ENCODE results near the gene MKS1.

DNA sequence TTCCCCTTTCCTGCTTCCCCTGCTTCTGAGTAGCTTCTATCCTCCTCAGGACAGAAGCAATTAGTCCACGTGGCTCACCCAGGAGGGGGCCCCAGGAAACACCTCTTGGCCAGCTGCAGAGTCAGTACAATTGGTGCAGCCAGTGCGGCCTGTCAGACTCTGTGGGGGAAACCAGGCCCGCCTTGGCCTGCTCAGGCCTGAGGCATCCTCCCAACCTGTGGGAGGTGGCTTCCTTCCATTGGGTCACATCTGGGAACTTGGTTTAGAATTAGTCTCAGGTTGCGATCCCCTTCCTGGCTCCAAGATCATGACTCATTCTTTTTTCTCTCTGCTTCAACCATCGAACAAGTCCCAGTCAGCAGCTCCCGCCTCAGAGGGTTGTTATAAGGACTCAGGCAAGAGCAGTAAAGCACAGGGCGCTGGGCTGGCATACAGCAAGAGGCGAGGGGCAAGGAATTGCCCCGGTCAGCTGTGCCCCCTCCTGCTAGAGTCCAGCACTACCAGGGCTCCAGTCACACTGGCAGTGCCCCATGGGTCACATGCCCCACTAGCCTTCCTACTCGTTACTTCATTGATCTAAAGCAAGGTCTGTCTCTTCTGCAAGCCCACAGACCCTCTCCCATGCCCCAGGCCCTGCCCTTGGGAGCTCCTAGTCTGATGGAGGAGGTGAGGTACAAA, 34.6 kb downstream of the MKS1 start:
- TF ChIP-seq, protein P1, sequence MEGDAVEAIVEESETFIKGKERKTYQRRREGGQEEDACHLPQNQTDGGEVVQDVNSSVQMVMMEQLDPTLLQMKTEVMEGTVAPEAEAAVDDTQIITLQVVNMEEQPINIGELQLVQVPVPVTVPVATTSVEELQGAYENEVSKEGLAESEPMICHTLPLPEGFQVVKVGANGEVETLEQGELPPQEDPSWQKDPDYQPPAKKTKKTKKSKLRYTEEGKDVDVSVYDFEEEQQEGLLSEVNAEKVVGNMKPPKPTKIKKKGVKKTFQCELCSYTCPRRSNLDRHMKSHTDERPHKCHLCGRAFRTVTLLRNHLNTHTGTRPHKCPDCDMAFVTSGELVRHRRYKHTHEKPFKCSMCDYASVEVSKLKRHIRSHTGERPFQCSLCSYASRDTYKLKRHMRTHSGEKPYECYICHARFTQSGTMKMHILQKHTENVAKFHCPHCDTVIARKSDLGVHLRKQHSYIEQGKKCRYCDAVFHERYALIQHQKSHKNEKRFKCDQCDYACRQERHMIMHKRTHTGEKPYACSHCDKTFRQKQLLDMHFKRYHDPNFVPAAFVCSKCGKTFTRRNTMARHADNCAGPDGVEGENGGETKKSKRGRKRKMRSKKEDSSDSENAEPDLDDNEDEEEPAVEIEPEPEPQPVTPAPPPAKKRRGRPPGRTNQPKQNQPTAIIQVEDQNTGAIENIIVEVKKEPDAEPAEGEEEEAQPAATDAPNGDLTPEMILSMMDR (IDR thresholded peaks at IDR 0.05): no peak
- TF ChIP-seq EP300 (IDR thresholded peaks at IDR 0.05): no peak
- TF ChIP-seq POLR2A (IDR thresholded peaks at IDR 0.05): no peak
- no peak for TF ChIP-seq POLR2AphosphoS5 (IDR thresholded peaks at IDR 0.05)

All from upper lobe of left lung (tissue), 4 donors.